Esophagus (tissue), 2 donors: ENCODE measurements around the gene VPS8. TPM values are rescaled to one million over a fixed set of nuclear protein-coding genes. Genes with fewer than 3 reads are reported as not detected.

Experiments used
- H3K27ac ChIP-seq, 2 donors: one replicate each; pipeline ENCODE4 v1.5.1; 2013; ENCODE audit warnings: low read depth in 2 of 2, mild to moderate bottlenecking in 2 of 2, inconsistent platforms in 1 of 2, low read length in 1 of 2, moderate library complexity in 1 of 2
- H3K27me3 ChIP-seq, 2 donors: one replicate each; pipeline ENCODE4 v1.6.1; 2013; ENCODE audit warnings: low read length in 2 of 2, control low read depth in 1 of 2, mild to moderate bottlenecking in 1 of 2; ENCODE audit not compliant: insufficient read depth in 2 of 2, control insufficient read depth in 1 of 2
- H3K36me3 ChIP-seq, 2 donors: one replicate each; pipeline ENCODE4 v1.6.1; 2013; ENCODE audit warnings: low read length in 1 of 2; ENCODE audit not compliant: control insufficient read depth in 2 of 2, insufficient read depth in 2 of 2
- H3K4me1 ChIP-seq, 2 donors: one replicate each; pipeline ENCODE4 v1.6.1; 2013; ENCODE audit warnings: low read length in 1 of 2; ENCODE audit not compliant: control insufficient read depth in 2 of 2, insufficient read depth in 2 of 2
- H3K4me3 ChIP-seq, 2 donors: one replicate each; pipeline ENCODE4 v1.5.1; 2013; ENCODE audit warnings: low read length in 2 of 2, mild to moderate bottlenecking in 2 of 2, low read depth in 1 of 2, moderate library complexity in 1 of 2
- H3K9me3 ChIP-seq, 2 donors: one replicate each; pipeline ENCODE4 v1.6.1; 2013; ENCODE audit warnings: mild to moderate bottlenecking in 2 of 2, low read depth in 1 of 2, low read length in 1 of 2, moderate library complexity in 1 of 2; ENCODE audit not compliant: control insufficient read depth in 2 of 2, insufficient read depth in 1 of 2
- WGBS, 2 donors: extraction: QIAGEN DNeasy Blood & Tissue Kit; methylation state at CpG; one replicate each; pipeline ENCODE4 v1.1.7; 2013; 5-methylcytosine and 5-hydroxymethylcytosine counted together
- polyA plus RNA-seq, 2 donors: library from polyadenylated mRNA; stranded (reverse); fragments of 200-250 nt; gene quantifications; one replicate each; pipeline ENCODE4 v1.2.3, GENCODE V29; 2013
- donor health status: healthy with polysubstance abuse.
- donor health status: Bipolar disorder and iron deficiency.

Gene VPS8
- polyA plus RNA-seq, 2 donors: 9.5 to 10.4 TPM

DNA sequence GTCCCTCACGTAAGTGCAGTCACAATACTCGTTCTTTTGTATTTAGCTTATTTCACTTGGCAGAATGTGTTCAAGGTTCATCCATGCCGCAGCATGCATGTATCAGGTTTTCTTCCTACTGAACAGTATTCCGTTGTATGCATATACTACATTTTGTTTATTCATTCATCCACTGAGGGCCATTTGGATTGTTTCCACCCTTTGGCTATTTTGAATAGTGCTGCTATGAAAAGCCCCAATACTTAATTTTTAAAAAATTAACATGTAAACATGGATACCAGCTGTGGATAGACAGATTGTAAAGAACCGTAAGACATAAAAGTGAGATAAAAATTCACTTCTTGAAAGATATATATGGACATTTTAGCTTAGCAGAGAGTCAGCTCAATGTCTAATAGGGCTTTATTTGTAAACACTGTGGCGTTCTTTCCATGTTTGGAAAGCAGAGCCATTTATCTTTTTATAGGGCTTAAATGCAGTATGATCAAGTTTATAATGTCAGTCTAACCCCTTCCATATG, 115.9 kb downstream of the VPS8 start:
- H3K4me1 ChIP-seq: no peaks in the 10 kb centered on the region
- no peak overlapping the region for H3K4me3 ChIP-seq
- H3K27ac ChIP-seq: no peak overlapping the region
- 86 to 90% methylated on average over 6 of the region's 6 CpGs for WGBS, 2 donors
- H3K36me3 ChIP-seq: peaks cover 0 to 5% of the 10 kb centered on the region in 2 donors
- no peaks in the 10 kb centered on the region for H3K9me3 ChIP-seq
- no peaks in the 10 kb centered on the region for H3K27me3 ChIP-seq

DNA sequence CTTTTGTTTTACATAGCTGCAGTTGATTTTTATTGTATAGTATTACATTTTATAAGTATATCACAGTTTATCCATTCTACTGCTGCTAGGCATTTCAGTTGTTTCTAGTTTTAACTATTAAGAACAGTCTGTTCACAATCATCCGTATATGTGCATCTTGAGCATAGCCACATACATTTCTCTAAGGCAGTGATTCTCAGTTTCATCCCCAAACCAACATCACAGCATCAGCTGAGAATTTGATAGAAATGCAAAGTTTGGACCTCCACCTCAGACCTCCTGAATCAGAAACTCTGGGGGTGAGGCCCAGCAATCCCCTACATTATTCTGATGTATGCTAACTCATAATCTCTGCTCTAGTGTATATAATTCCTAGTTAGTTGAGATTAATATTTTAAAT, 120.8 kb downstream of the VPS8 start:
- no peaks in the 10 kb centered on the region for H3K4me1 ChIP-seq
- H3K4me3 ChIP-seq: no peak overlapping the region
- no peak overlapping the region for H3K27ac ChIP-seq
- peaks cover 2% of the 10 kb centered on the region in 2 donors for H3K36me3 ChIP-seq
- H3K27me3 ChIP-seq: no peaks in the 10 kb centered on the region
- WGBS, 2 donors: 95 to 97% methylated on average over 1 of the region's 1 CpG
- no peaks in the 10 kb centered on the region for H3K9me3 ChIP-seq

DNA sequence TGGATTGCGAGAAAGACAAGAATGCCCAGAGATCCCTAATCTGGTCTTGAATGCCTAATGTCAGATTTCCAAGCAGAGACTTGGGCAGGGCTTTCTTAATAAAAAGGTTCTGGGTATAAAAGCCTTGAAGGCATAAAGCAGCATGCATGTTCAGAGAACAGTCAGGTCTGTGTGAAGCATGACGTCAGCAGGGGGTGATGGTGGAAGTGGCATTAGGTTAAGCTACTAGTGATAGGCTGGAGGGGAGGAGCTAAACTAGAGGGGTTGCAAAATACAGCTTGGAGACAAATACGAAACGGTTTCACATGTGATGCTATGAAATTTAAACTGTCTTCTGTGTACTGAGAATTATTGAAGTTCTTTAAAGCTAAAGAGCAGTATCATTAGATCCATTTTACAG, 125.6 kb downstream of the VPS8 start:
- peaks cover 2 to 4% of the 10 kb centered on the region in 2 donors for H3K36me3 ChIP-seq
- no peaks in the 10 kb centered on the region for H3K9me3 ChIP-seq
- 90 to 92% methylated on average over 4 of the region's 4 CpGs for WGBS, 2 donors

DNA sequence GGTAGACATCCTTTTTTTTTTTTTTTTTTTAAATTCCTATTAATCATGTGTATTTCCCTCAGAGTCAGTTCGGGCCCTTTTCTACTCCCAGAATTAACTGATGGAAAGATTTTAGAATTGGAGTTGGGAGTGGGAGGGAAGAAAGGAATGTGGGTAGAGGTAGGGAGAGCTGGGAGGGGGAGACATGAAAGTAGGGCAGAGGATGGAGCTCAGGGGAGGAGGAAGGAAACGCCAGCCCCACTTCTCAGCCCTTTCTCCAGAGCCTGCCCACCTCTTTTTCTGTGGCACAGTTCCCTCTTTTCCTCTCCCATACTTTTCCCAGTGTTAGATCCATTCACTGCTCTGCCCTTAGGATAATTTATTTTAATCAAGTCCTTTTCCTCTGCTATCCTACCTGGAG, 129.4 kb downstream of the VPS8 start:
- Histone ChIP-seq H3K9me3 (no peaks in the 10 kb centered on the region), H3K36me3 (peaks cover 0 to 2% of the 10 kb centered on the region in 2 donors), H3K27ac (no peak overlapping the region), H3K27me3 (no peaks in the 10 kb centered on the region), H3K4me3 (no peak overlapping the region), H3K4me1 (no peaks in the 10 kb centered on the region)
- WGBS, 2 donors: 85 to 93% methylated on average over 2 of the region's 2 CpGs

More for the DNA sequence above, 125.6 kb downstream of the VPS8 start:
- Histone ChIP-seq H3K27ac (no peak overlapping the region), H3K4me3 (no peak overlapping the region), H3K27me3 (no peaks in the 10 kb centered on the region), H3K4me1 (no peaks in the 10 kb centered on the region)

DNA sequence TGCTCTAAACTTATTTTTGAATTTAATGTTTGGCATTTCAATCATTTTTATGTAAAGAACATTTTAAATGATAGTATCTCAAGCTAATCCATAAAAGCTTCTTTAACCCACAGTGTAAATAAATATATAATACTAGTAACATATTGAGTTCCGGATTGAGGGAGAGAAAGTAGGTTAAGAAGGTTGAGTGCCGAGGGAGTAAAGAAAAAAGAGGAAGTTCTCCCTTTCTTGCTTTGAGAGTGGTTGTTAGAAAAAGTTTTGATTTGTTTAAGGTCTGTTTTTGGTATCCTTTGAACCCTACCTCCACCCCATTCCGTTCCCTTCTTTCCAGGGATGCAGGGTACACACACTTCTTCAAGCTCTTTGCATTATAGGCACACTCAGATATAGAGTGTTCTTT, 130.8 kb downstream of the VPS8 start:
- no peaks in the 10 kb centered on the region for H3K4me1 ChIP-seq
- H3K4me3 ChIP-seq: no peak overlapping the region
- WGBS, 2 donors: 86 to 93% methylated on average over 3 of the region's 3 CpGs
- H3K9me3 ChIP-seq: no peaks in the 10 kb centered on the region
- H3K27me3 ChIP-seq: no peaks in the 10 kb centered on the region
- H3K36me3 ChIP-seq: peaks cover 0 to 2% of the 10 kb centered on the region in 2 donors
- no peak overlapping the region for H3K27ac ChIP-seq

DNA sequence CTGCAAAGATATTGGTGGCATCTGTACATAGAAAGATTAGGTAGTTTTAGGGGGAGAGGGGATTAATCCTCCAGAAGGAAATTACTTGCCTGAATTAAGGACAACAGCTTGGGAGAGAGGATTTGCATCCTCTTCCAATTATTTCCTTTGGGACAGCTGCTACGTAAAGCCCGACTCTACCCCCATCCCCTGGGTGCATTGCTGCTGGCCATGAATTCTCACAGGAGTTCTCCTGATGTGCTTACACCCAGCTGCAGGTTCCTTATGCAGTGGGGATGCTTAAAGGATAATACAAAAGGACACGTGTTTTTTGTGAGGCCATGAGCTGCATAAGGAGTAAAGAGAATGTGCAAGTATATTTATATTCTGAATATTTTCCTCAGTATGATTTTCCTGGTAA, 132.3 kb downstream of the VPS8 start:
- Histone ChIP-seq H3K27me3 (no peaks in the 10 kb centered on the region), H3K4me1 (no peaks in the 10 kb centered on the region), H3K4me3 (no peak overlapping the region), H3K36me3 (peaks cover 2 to 3% of the 10 kb centered on the region in 2 donors), H3K9me3 (no peaks in the 10 kb centered on the region), H3K27ac (no peak overlapping the region)
- 83 to 85% methylated on average over 3 of the region's 3 CpGs for WGBS, 2 donors

DNA sequence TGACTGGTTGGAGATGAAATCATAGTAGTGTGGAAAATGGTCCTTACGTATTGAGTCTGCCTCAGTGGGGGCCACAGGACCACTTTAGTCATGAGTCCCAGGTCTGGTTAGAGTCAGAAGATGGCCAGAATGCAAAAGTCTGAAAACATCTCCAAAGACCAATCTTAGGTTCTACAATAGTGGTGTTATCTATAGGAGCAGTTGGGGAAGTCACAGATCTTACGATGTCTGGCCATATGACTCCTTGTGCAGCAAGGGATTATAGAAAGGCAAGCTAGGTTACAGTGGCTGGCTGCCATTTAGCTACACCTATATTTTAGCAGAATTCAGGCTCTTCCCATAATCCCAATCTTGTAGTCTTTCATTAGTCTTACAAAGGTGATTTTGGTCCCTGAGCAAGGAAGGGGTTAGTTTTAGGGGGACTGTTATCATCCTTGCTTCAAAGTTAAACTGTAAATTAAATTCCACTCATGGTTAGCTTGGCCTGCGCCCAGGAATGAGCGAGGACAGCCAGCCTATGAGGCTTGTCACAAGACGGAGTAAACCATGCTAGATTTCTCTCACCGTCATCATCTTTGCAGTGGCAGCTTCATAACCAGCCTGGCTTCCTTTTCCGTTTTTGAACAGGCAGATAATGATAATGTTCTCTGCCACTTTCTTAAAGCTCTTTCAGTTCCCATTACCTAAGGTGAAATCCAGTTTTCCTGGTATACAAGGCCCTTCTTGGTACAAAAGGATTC, 134.1 kb downstream of the VPS8 start:
- Histone ChIP-seq H3K4me1 (no peaks in the 10 kb centered on the region), H3K27ac (no peak overlapping the region), H3K9me3 (no peaks in the 10 kb centered on the region), H3K4me3 (no peak overlapping the region), H3K27me3 (no peaks in the 10 kb centered on the region), H3K36me3 (peaks cover 0 to 3% of the 10 kb centered on the region in 2 donors)
- WGBS, 2 donors: 91 to 92% methylated on average over 7 of the region's 7 CpGs

DNA sequence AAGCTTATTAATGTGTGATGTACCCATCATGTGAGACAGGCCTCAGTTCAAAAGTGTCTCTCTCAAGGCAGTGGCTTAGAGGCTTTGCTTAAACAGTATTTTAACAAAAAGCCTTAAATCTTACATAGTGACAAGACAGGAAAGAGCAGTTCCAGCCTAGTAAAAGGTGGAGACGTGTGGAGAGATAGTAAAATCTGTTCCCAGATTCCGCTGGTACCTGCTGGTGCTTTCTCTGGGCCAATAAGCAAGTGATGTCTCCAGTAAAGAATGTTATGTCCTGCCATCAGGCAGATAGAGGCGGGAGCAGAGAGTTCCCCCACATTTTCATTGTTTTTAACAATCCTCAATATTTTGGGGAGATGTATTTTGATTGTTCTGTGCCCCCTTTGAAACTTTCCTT, 135.0 kb downstream of the VPS8 start:
- no peaks in the 10 kb centered on the region for H3K27me3 ChIP-seq
- 91 to 92% methylated on average over 3 of the region's 3 CpGs for WGBS, 2 donors
- H3K4me3 ChIP-seq: no peak overlapping the region
- H3K27ac ChIP-seq: no peak overlapping the region
- no peaks in the 10 kb centered on the region for H3K4me1 ChIP-seq
- no peaks in the 10 kb centered on the region for H3K9me3 ChIP-seq
- H3K36me3 ChIP-seq: peaks cover 0 to 3% of the 10 kb centered on the region in 2 donors

DNA sequence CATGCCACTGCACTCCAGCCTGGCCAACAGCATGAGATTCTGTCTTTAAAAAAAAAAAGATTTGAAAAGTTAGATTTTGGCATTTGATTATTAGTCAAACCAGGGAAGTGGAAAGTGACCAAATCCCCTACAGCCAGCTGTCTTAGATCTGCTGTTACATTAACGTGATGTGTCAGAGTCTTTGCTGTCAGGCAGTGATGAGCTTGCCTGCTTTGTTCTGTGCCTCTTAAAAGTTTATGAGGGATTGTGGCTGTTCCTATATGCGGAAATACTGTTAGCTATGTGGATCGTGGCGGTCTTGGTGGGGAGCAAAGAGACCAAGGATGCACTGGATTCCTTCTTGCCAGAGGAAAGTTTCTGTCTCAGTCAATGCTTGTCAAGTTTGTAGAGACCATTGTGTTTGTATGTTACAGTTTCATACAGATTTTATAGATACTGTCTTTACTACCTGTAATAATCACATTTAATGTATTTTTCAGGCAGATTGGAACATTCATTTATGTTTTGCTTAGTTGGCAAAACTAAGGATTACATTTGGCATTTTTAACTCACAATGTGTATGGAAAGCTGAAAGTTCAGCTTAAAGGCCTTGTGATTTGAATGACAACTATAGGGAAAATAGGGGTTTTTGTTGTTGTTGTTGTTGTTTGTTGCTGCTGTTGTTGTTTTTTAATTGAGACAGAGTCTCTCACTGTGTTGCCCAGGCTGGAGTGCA, 137.4 kb downstream of the VPS8 start:
- Histone ChIP-seq H3K27me3 (no peaks in the 10 kb centered on the region), H3K36me3 (peaks cover 0 to 3% of the 10 kb centered on the region in 2 donors), H3K27ac (no peak overlapping the region), H3K9me3 (no peaks in the 10 kb centered on the region), H3K4me1 (no peaks in the 10 kb centered on the region), H3K4me3 (no peak overlapping the region)
- 83 to 90% methylated on average over 4 of the region's 4 CpGs for WGBS, 2 donors
